AG04449 (cell line): ENCODE data around the gene BNC1.
"Not testable (repeated sequence)": the region's sequence is repeated elsewhere in the genome, so short reads cannot be mapped to it uniquely, and the experiment has no call there.

Experiments used
- CTCF ChIA-PET: fragments of 350-600 bp; formaldehyde crosslinking; extraction: SDS; loops from one replicate; lab custom pipeline; 2021; ENCODE audit warnings: antibody characterized with exemption; lab: Yijun Ruan, JAX
- POLR2A ChIA-PET: fragments of 400-600, 350-600 bp; formaldehyde crosslinking; extraction: SDS; loops from one replicate; lab custom pipeline; 2020; ENCODE audit warnings: antibody characterized with exemption, inconsistent platforms; lab: Yijun Ruan, JAX
- DNase-seq: peaks from one replicate; pipeline ENCODE4 v3.0.0-alpha.2; 2010; ENCODE audit warnings: low read depth, low spot score
- H3K4me3 ChIP-seq: 2 replicates; pipeline ENCODE4 v1.5.1; 2011; ENCODE audit warnings: low read depth, mild to moderate bottlenecking, control low read depth, low read length
- TF ChIP-seq, protein P1 (sequence below): IDR thresholded peaks from one replicate; pipeline ENCODE4 v1.5.1; 2011; ENCODE audit warnings: mild to moderate bottlenecking, moderate library complexity, low read length, control low read depth, inconsistent platforms; ENCODE audit not compliant: insufficient read depth; ENCODE audit errors: missing control alignments

Gene BNC1

DNA sequence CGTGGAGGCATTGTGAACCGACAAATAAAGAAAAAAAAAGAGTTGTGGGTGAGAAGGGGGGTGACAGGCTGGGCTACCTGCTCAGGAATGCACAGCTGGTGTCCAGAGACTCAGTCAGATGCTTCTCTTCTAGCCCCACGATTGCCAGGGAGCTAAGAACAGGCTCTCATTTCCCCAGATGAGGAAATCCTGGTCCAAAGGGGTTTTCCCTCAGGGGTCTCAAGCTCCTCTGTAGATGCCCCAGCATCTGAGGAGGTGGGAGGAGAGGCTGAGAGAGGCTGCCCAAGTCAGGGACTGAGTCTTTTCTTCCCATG lies 35.5 kb downstream of the BNC1 start:
- no peak overlapping the region for H3K4me3 ChIP-seq
- POLR2A ChIA-PET: no interaction called here
- CTCF ChIA-PET: interaction anchor here (0.8 to 13.9 kb wide), 37 partner anchors 8 to 325 kb away, joined by 3 to 370 read pairs (median 7); partner anchors contain the start of genes C15orf40 and SH3GL3
- no peak for DNase-seq
- TF ChIP-seq, protein P1, sequence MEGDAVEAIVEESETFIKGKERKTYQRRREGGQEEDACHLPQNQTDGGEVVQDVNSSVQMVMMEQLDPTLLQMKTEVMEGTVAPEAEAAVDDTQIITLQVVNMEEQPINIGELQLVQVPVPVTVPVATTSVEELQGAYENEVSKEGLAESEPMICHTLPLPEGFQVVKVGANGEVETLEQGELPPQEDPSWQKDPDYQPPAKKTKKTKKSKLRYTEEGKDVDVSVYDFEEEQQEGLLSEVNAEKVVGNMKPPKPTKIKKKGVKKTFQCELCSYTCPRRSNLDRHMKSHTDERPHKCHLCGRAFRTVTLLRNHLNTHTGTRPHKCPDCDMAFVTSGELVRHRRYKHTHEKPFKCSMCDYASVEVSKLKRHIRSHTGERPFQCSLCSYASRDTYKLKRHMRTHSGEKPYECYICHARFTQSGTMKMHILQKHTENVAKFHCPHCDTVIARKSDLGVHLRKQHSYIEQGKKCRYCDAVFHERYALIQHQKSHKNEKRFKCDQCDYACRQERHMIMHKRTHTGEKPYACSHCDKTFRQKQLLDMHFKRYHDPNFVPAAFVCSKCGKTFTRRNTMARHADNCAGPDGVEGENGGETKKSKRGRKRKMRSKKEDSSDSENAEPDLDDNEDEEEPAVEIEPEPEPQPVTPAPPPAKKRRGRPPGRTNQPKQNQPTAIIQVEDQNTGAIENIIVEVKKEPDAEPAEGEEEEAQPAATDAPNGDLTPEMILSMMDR: no peak

DNA sequence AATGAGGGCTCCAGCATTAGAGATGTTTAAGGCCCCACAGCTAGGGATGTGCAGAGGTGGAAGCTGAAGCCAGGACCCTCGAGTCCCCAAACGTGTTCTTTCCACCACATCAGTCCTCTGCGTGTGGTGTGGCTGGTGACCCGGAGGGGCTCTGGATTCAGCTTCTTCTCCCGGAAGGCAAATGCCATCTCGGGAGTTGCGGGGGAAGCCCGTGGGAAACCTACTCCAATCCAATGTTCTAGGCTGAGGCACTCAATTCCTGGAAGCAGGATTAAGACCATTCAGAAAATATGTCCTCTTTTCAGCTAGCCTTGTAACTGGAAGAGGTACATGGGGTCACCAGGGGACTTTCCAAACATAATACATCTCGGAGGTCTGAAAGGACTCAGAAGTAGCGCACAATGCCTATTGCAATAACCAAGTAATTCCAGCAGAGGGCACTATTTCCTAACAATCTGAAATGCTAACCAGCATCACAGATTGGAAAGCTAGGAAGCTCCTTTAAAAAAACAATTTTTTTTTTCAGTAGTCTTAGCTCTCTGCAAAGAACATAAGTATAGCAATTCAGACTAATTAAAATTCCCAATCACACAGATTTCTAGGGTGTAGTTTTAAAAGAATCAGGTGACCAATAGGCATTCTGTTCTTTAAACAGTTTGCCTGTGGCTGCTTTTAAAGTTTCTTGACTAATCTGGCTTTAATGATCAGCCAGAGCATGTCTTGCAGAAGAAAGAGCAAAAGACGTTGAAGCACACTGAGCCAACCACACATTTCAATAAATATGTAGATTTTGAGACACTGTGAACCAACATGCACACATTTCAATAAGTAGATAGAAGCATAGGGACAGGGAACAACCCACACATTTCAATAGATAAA lies 36.1 kb downstream of the BNC1 start:
- TF ChIP-seq, protein P1: peak; percentile 62
- DNase-seq: peak; percentile 5
- ChIA-PET CTCF (interaction anchor here (0.6 to 13.9 kb wide), 49 partner anchors 9 to 338 kb away, joined by 3 to 370 read pairs (median 4); partner anchors contain the start of genes C15orf40 and SH3GL3), POLR2A (no interaction called here)
- H3K4me3 ChIP-seq: no peak overlapping the region

DNA sequence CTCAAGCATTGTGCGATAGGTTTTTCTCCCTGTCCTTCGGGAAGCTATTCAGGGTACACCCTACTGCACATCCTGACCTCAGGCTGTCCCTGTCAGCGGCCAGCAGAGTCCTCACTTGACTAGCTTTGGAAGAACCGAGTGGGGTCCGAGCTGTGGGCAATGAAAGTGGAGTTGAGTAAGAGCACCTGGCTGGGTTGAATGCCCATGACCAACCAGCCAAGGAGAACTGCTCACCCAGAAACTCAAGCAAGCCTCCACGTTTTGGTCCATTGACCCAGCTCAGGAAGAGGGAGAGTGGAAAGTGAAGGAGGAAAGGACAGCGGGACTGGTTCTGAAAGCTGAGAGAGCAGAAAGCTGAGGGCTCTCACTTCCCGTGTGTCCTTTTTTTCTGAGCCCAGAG lies 40.8 kb downstream of the BNC1 start:
- ChIA-PET CTCF (interaction anchor here (1.0 to 13.9 kb wide), 5 partner anchors 25 to 329 kb away, joined by 5 to 370 read pairs (median 92); no protein-coding TSS in a partner anchor), POLR2A (no interaction called here)
- TF ChIP-seq, protein P1: no peak
- no peak for DNase-seq
- no peak overlapping the region for H3K4me3 ChIP-seq

DNA sequence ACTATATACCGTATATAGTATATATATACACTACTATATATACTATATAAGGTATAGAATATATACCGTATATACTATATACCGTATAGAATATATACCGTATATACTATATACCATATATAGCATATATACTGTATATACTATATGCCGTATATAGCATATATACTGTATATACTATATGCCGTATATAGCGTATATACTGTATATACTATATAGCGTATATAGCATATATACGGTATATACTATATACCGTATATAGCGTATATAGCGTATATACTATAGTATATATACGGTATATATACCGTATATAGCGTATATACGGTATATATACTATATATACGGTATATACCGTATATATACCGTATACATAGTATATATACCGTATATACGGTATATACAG lies 54.2 kb downstream of the BNC1 start:
- ChIA-PET CTCF (no interaction called here), POLR2A (no interaction called here)
- H3K4me3 ChIP-seq: no peak overlapping the region
- TF ChIP-seq, protein P1: no peak
- DNase-seq: no peak

DNA sequence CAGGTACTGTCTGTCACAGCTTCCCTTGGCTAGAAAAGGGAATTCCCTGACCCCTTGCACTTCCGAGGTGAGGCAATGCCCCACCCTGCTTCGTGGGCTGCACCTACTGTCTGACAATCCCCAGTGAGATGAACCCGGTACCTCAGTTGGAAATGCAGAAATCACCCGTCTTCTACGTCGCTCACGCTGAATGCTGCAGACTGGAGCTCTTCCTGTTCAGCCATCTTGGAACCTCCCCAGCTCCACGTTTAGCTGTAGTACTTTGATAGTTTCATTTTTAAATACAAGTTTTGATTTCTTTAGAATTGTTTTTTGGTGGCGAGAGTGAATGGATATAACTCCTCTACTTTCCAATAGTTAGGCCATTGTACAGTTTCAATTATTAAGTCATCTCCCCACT lies 59.0 kb downstream of the BNC1 start:
- ChIA-PET CTCF (no interaction called here), POLR2A (no interaction called here)
- H3K4me3 ChIP-seq: no peak overlapping the region

DNA sequence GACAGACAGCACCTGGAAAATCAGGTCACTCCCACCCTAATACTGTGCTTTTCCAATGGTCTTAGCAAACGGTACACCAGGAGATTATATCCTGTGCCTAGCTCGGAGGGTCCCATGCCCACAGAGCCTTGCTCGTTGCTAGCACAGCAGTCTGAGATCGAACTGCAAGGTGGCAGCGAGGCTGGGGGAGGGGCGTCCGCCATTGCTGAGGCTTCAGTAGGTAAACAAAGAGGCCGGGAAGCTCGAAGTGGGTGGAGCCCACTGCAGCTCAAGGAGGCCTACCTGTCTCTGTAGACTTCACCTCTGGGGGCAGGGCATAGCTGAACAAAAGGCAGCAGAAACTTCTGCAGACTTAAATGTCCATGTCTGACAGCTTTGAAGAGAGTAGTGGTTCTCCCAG lies 62.7 kb downstream of the BNC1 start:
- POLR2A ChIA-PET, CTCF ChIA-PET, H3K4me3 ChIP-seq, DNase-seq: not testable (repeated sequence)

More for the DNA sequence above, 59.0 kb downstream of the BNC1 start:
- no peak for DNase-seq
- TF ChIP-seq, protein P1: no peak
